IMR-90 (cell line): ENCODE measurements around the gene RNPEP. TPM values are rescaled to one million over a fixed set of nuclear protein-coding genes. Genes with fewer than 3 reads are reported as not detected.

Experiments
- ATAC-seq: fragments of 200-7000 bp; cut with Tn5 transposase; 2 replicates; pipeline ENCODE4 v1.9.1; 2020; ENCODE audit warnings: low read depth, mild to moderate bottlenecking, moderate library complexity
- BruUV-seq: library from RNA; stranded (reverse); fragments of 400-500 nt; replicated peaks from 2 replicates; lab custom pipeline; 2021; lab: Mats Ljungman, UMichigan
- CTCF ChIA-PET: fragments of 300-600 bp; formaldehyde crosslinking; extraction: SDS; loops from one replicate; lab custom pipeline; 2021; ENCODE audit warnings: antibody characterized with exemption; lab: Yijun Ruan, JAX
- POLR2A ChIA-PET: fragments of 300-600 bp; sonication (Branson Sonifier 250); formaldehyde crosslinking; loops from one replicate; lab custom pipeline; 2022; ENCODE audit warnings: antibody characterized with exemption; ENCODE audit not compliant: unreplicated experiment; lab: Charles Lee
- DNase-seq: peaks from one replicate; pipeline ENCODE4 v3.0.0; 2013
- H2AFZ ChIP-seq: replicated peaks from 2 replicates; pipeline ENCODE3; 2013; ENCODE audit warnings: low read length, mild to moderate bottlenecking; ENCODE audit not compliant: poor library complexity
- H2AK5ac ChIP-seq: 2 replicates; pipeline ENCODE4 v1.6.1; 2013; ENCODE audit warnings: low read depth, low read length, inconsistent platforms
- H2AK9ac ChIP-seq: replicated peaks from 2 replicates; pipeline ENCODE3; 2013; ENCODE audit warnings: mild to moderate bottlenecking, low read depth, low read length, moderate library complexity; ENCODE audit not compliant: poor library complexity
- H2BK120ac ChIP-seq: 2 replicates; pipeline ENCODE4 v1.6.1; 2013; ENCODE audit warnings: low read depth, low read length, inconsistent platforms
- H2BK15ac ChIP-seq: 3 replicates; pipeline ENCODE4 v1.6.1; 2013; ENCODE audit warnings: low read depth, low read length, inconsistent platforms
- H2BK20ac ChIP-seq: 2 replicates; pipeline ENCODE4 v1.6.1; 2013; ENCODE audit warnings: low read depth, mild to moderate bottlenecking, inconsistent platforms, low read length, moderate library complexity
- H2BK5ac ChIP-seq: 2 replicates; pipeline ENCODE4 v1.6.1; 2013; ENCODE audit warnings: mild to moderate bottlenecking, low read depth, low read length, inconsistent platforms; ENCODE audit not compliant: poor library complexity, severe bottlenecking
- H3K14ac ChIP-seq: replicated peaks from 2 replicates; pipeline ENCODE4 v1.6.1; 2013; ENCODE audit warnings: low read depth, low read length, inconsistent platforms
- H3K18ac ChIP-seq: 2 replicates; pipeline ENCODE4 v1.6.1; 2013; ENCODE audit warnings: low read depth, low read length, control low read depth
- H3K23ac ChIP-seq: 2 replicates; pipeline ENCODE4 v1.6.1; 2013; ENCODE audit warnings: low read depth, low read length, inconsistent platforms
- H3K27ac ChIP-seq: 2 replicates; pipeline ENCODE4 v1.5.1; 2013; ENCODE audit warnings: mild to moderate bottlenecking, control low read depth, low read length; ENCODE audit not compliant: insufficient read depth
- H3K27me3 ChIP-seq: 2 replicates; pipeline ENCODE4 v1.6.1; 2013; ENCODE audit warnings: low read length; ENCODE audit not compliant: control insufficient read depth, insufficient read depth
- H3K36me3 ChIP-seq: 2 replicates; pipeline ENCODE4 v1.6.1; 2013; ENCODE audit warnings: low read length, mixed read lengths; ENCODE audit not compliant: control insufficient read depth, insufficient read depth
- H3K4ac ChIP-seq: 2 replicates; pipeline ENCODE4 v1.6.1; 2013; ENCODE audit warnings: low read depth, low read length, inconsistent platforms
- H3K4me1 ChIP-seq: 2 replicates; pipeline ENCODE4 v1.6.1; 2013; ENCODE audit warnings: low read length, mixed read lengths; ENCODE audit not compliant: control insufficient read depth, insufficient read depth
- H3K4me2 ChIP-seq: 2 replicates; pipeline ENCODE4 v1.6.1; 2013; ENCODE audit warnings: low read depth, mild to moderate bottlenecking, control low read depth, low read length, moderate library complexity
- H3K4me3 ChIP-seq: 2 replicates; pipeline ENCODE4 v1.5.1; 2013; ENCODE audit warnings: low read depth, mild to moderate bottlenecking, control low read depth, low read length, moderate library complexity; ENCODE audit not compliant: insufficient read depth
- H3K56ac ChIP-seq: 2 replicates; pipeline ENCODE4 v1.6.1; 2013; ENCODE audit warnings: low read length, inconsistent platforms; ENCODE audit not compliant: insufficient read depth; ENCODE audit errors: extremely low read depth
- H3K79me1 ChIP-seq, 2 experiments: 2 replicates each; pipeline ENCODE4 v1.6.1; 2013; ENCODE audit warnings: low read length in 2 of 2, inconsistent platforms in 1 of 2, low read depth in 1 of 2
- H3K9ac ChIP-seq: 2 replicates; pipeline ENCODE4 v1.6.1; 2013; ENCODE audit warnings: low read depth, low read length, control low read depth
- H3K9me1 ChIP-seq: 2 replicates; pipeline ENCODE4 v1.6.1; 2013; ENCODE audit warnings: low read length, inconsistent platforms; ENCODE audit not compliant: insufficient read depth
- H3K9me3 ChIP-seq: 2 replicates; pipeline ENCODE4 v1.6.1; 2013; ENCODE audit warnings: low read length; ENCODE audit not compliant: control insufficient read depth, insufficient read depth
- H4K20me1 ChIP-seq: 2 replicates; pipeline ENCODE4 v1.6.1; 2013; ENCODE audit warnings: low read length, inconsistent platforms; ENCODE audit not compliant: insufficient read depth
- H4K5ac ChIP-seq: 2 replicates; pipeline ENCODE4 v1.6.1; 2013; ENCODE audit warnings: mild to moderate bottlenecking, low read depth, low read length, control low read depth
- H4K8ac ChIP-seq, 2 experiments: 2 replicates each; pipeline ENCODE4 v1.6.1; 2013; ENCODE audit warnings: low read depth in 2 of 2, low read length in 2 of 2, control low read depth in 1 of 2, inconsistent platforms in 1 of 2
- H4K91ac ChIP-seq: 2 replicates; pipeline ENCODE4 v1.6.1; 2013; ENCODE audit warnings: low read depth, low read length, inconsistent platforms; ENCODE audit not compliant: insufficient read depth
- BHLHE40 ChIP-seq: fragments of 150-350 bp; IDR thresholded peaks from 2 replicates; pipeline ENCODE4 v1.6.1; 2016; ENCODE audit warnings: mild to moderate bottlenecking, low read depth, low read length
- CEBPB ChIP-seq: IDR thresholded peaks from 2 replicates; pipeline ENCODE4 v1.6.1; 2012; ENCODE audit warnings: low read depth, low read length, improper control_type of control experiment
- CTCF ChIP-seq: conservative IDR thresholded peaks from 2 replicates; pipeline ENCODE4 v1.5.1; 2012; ENCODE audit warnings: mild to moderate bottlenecking, low read depth, low read length, improper control_type of control experiment
- ELK1 ChIP-seq: fragments of 150-350 bp; IDR thresholded peaks from 2 replicates; pipeline ENCODE4 v1.6.1; 2016; ENCODE audit warnings: low read depth, mild to moderate bottlenecking, low read length, moderate library complexity, borderline replicate concordance
- MAZ ChIP-seq: IDR thresholded peaks from 2 replicates; pipeline ENCODE4 v1.6.1; 2012; ENCODE audit warnings: low read depth, mild to moderate bottlenecking, low read length, improper control_type of control experiment, moderate library complexity, borderline replicate concordance
- NFE2L2 ChIP-seq: fragments of 150-350 bp; IDR thresholded peaks from 2 replicates; pipeline ENCODE4 v1.6.1; 2016; ENCODE audit warnings: low read depth, mild to moderate bottlenecking, low read length
- RCOR1 ChIP-seq: IDR thresholded peaks from 2 replicates; pipeline ENCODE4 v1.6.1; 2012; ENCODE audit warnings: mild to moderate bottlenecking, low read length, improper control_type of control experiment; ENCODE audit not compliant: insufficient replicate concordance
- USF2 ChIP-seq: fragments of 150-350 bp; IDR thresholded peaks from 2 replicates; pipeline ENCODE4 v1.6.1; 2017; ENCODE audit warnings: mild to moderate bottlenecking, antibody characterized with exemption, low read length, low read depth
- WGBS, 2 experiments: methylation state at CpG; one replicate each; pipeline versions ENCODE4 v1.1.5 to v1.1.7; 2013; ENCODE audit warnings: missing lambda C conversion rate in 2 of 2; ENCODE audit not compliant: insufficient read length in 1 of 2; ENCODE audit errors: extremely low coverage in 2 of 2; 5-methylcytosine and 5-hydroxymethylcytosine counted together
- dilution Hi-C: fragments of 300-500 bp; cut with HindIII; formaldehyde crosslinking; loops from one replicate; pipeline ENCODE4 v1.14.3; 2018; ENCODE audit warnings: low sequenced_read_pairs; ENCODE audit not compliant: unreplicated experiment
- in situ Hi-C: fragments of 300-500 bp; cut with MboI; formaldehyde crosslinking; loops from 3 replicates; pipeline ENCODE4 v1.14.3; 2019; ENCODE audit warnings: low sequenced_read_pairs, inconsistent platforms, mixed read lengths
- intact Hi-C: fragments of 100-400 bp; cut with micrococcal nuclease; formaldehyde crosslinking; loops from 2 replicates; pipeline ENCODE4 v1.10.0; 2022
- polyA plus RNA-seq, 3 experiments: library from polyadenylated mRNA; depleted of rRNA; stranded (reverse); fragments of >200 nt; gene quantifications; 2 replicates each; pipeline ENCODE4 v1.2.3, GENCODE V29; 2012; ENCODE audit warnings: low replicate concordance in 1 of 3
- total RNA-seq: library from RNA; depleted of rRNA; stranded (reverse); fragments of >200 nt; gene quantifications from 2 replicates; pipeline ENCODE4 v1.2.3, GENCODE V29; 2012

The RNPEP gene
- total and polyA plus RNA-seq, 2 of the 4 experiments (the other 2 are of a cell fraction) = 49.8 to 75.4 TPM

- in situ Hi-C loops (no loop called here), dilution Hi-C loops (no loop called here), intact Hi-C loops (no loop called here)
- peak overlapping the region; percentile 78; the same call in 1 of the 2 replicates for H2AK5ac ChIP-seq
- peak overlapping the region; percentile 73 for H3K9ac ChIP-seq
- peak overlapping the region; percentile 88 for H3K14ac ChIP-seq
- peak overlapping the region; percentile 81 for H3K4ac ChIP-seq
- ChIA-PET CTCF (interaction anchor here (1.5 kb wide), 1 partner anchor 86 kb away, joined by 6 read pairs; no protein-coding TSS in a partner anchor), POLR2A (interaction anchor here (0.6 kb wide), 1 partner anchor 115 kb away, joined by 4 read pairs; no protein-coding TSS in a partner anchor)
- H3K4me1 ChIP-seq = peaks cover 2% of the 10 kb centered on the region
- H4K20me1 ChIP-seq = no peaks in the 10 kb centered on the region; the same call in none of the 2 replicates
- H3K9me1 ChIP-seq = peaks cover 12% of the 10 kb centered on the region; the same call in 1 of the 2 replicates
- H2BK20ac ChIP-seq = no peak overlapping the region
- H4K8ac ChIP-seq = peak overlapping the region; percentile 10 to 84
- peak; percentile 90; the same call in 1 of the 2 replicates for ATAC-seq
- no peak for DNase-seq
- BruUV-seq = no TSS peak
- H4K91ac ChIP-seq = peak overlapping the region; percentile 58; the same call in 1 of the 2 replicates
- no peaks in the 10 kb centered on the region for H3K36me3 ChIP-seq
- H3K79me1 ChIP-seq = peaks cover 12 to 49% of the 10 kb centered on the region in 2 experiments; a peak in 2 of 4 replicates
- H2BK5ac ChIP-seq = peak overlapping the region; percentile 2
- peak overlapping the region; percentile 98 for H3K4me3 ChIP-seq
- H3K9me3 ChIP-seq = no peaks in the 10 kb centered on the region
- peak overlapping the region; percentile 79 for H2BK120ac ChIP-seq
- H2BK15ac ChIP-seq = peak overlapping the region; percentile 54; the same call in 1 of the 3 replicates
- peak overlapping the region; percentile 66 for H3K56ac ChIP-seq
- peak overlapping the region; percentile 5; the same call in 1 of the 2 replicates for H3K18ac ChIP-seq
- WGBS, 2 experiments = 0% methylated on average over 6 of the region's 31 CpGs; no CpG with 5 or more reads in 1 of the 2 experiments
- H3K4me2 ChIP-seq = peak overlapping the region; percentile 78
- H4K5ac ChIP-seq = peak overlapping the region; percentile 3; the same call in 1 of the 2 replicates
- H3K27me3 ChIP-seq = no peaks in the 10 kb centered on the region
- TF ChIP-seq CTCF (no peak), NFE2L2 (no peak), MAZ (0 out of 2 replicates have a peak, but pooled peaks have one; percentile 48), RCOR1 (no peak), USF2 (no peak), CEBPB (no peak), BHLHE40 (0 out of 2 replicates have a peak, but pooled peaks have one; percentile 20), ELK1 (no peak)
- peak overlapping the region; percentile 65 for H3K27ac ChIP-seq
- H2AK9ac ChIP-seq = peak overlapping the region; percentile 91
- peak overlapping the region; percentile 100 for H2AFZ ChIP-seq
- H3K23ac ChIP-seq = peak overlapping the region; percentile 63
These were observed 296 bp upstream of the RNPEP start for GRCh38 chr1:201982082-201982622.
